NCI-H1105 (cell line): ENCODE data around the gene DPP6.

Experiments
- DNase-seq: peaks from one replicate; lab custom pipeline; 2025; lab: John Stamatoyannopoulos, UW

The DPP6 gene

GRCh38 chr7:154877031-154877430 is 824.8 kb downstream of the DPP6 start:
- DNase-seq, result no peak

- peak; percentile 70 for DNase-seq
These were observed 827.4 kb downstream of the DPP6 start for GRCh38 chr7:154879629-154880028.

GRCh38 chr7:154880513-154880912 is 828.3 kb downstream of the DPP6 start:
- DNase-seq, result no peak

- no peak for DNase-seq
These were observed 828.8 kb downstream of the DPP6 start for GRCh38 chr7:154881026-154881425.

- no peak for DNase-seq
These were observed 829.3 kb downstream of the DPP6 start for GRCh38 chr7:154881526-154881925.

GRCh38 chr7:154882931-154883474 is 830.8 kb downstream of the DPP6 start:
- no peak for DNase-seq

GRCh38 chr7:154884348-154884920 is 832.2 kb downstream of the DPP6 start:
- DNase-seq, result no peak

GRCh38 chr7:154886591-154886990 is 834.4 kb downstream of the DPP6 start:
- no peak for DNase-seq

GRCh38 chr7:154888690-154889089 is 836.5 kb downstream of the DPP6 start:
- DNase-seq, result no peak

GRCh38 chr7:154892459-154892858 is 840.3 kb downstream of the DPP6 start:
- DNase-seq, result no peak

GRCh38 chr7:154896076-154896475 is 843.9 kb downstream of the DPP6 start:
- DNase-seq, result no peak

GRCh38 chr7:154898973-154899855 is 847.0 kb downstream of the DPP6 start:
- DNase-seq, result no peak

- no peak for DNase-seq
These were observed 847.7 kb downstream of the DPP6 start for GRCh38 chr7:154899862-154900261.

- no peak for DNase-seq
These were observed 850.4 kb downstream of the DPP6 start for GRCh38 chr7:154902600-154903082.

GRCh38 chr7:154903083-154903731 is 851.0 kb downstream of the DPP6 start:
- DNase-seq, result no peak

GRCh38 chr7:154905146-154905545 is 852.9 kb downstream of the DPP6 start:
- DNase-seq, result no peak

- no peak for DNase-seq
These were observed 853.4 kb downstream of the DPP6 start for GRCh38 chr7:154905615-154906014.

- DNase-seq, result no peak
These were observed 854.0 kb downstream of the DPP6 start for GRCh38 chr7:154906201-154906600.

- no peak for DNase-seq
These were observed 854.6 kb downstream of the DPP6 start for GRCh38 chr7:154906736-154907355.

GRCh38 chr7:154907651-154908620 is 855.7 kb downstream of the DPP6 start:
- no peak for DNase-seq
